GM21526 (cell line): ENCODE data around the gene TBC1D16.

Source experiments
- ATAC-seq: cut with Tn5 transposase; IDR thresholded peaks from one replicate; pipeline ENCODE4 v1.9.1; 2021; ENCODE audit warnings: moderate library complexity; ENCODE audit not compliant: unreplicated experiment, low FRiP score

TBC1D16 gene

DNA sequence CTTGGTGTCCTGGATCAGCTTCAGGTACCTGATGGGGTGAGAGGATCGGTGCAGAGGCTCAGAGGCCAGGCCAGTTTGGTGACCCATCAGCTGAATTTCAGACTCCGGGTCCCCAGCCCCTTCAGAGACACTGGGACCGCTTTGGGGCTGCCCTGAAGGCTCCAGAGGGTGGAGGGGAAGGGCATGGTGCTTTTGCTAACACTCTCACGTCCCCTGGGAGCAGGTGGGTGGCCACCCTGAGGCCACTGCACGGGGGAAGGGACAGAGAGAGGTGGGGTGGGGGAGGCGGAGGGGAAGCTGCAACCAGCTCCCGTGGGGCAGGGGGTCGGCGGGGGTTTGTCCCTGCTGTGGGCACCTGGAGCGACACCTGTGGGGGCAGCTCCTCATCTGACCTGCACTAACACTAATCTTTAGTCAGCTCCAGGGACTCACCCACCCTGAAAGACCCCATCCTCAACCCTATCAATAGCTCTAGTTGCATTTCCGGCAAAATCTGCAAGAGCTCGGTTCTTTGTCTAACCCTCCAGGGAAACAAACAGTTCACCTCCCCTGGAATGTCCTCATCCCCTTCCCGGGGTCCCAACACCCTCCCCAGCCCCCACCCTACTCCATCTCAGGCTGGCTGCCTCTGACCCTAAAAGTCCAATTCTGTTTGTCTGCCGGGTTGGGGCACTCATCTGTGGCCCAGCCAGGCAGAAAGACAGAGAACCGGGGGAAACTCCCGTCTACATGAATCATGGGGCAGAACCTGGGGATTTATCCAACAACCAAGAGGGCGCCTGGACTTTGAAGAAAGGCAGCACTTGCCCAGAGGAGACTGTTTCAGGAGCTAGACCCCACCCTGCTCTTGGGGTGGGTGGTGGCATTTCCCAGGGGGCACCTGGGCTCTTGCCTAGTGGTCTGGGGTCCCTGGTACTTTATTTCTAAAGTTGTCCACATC, 104.5 kb downstream of the TBC1D16 start:
- no peak for ATAC-seq

DNA sequence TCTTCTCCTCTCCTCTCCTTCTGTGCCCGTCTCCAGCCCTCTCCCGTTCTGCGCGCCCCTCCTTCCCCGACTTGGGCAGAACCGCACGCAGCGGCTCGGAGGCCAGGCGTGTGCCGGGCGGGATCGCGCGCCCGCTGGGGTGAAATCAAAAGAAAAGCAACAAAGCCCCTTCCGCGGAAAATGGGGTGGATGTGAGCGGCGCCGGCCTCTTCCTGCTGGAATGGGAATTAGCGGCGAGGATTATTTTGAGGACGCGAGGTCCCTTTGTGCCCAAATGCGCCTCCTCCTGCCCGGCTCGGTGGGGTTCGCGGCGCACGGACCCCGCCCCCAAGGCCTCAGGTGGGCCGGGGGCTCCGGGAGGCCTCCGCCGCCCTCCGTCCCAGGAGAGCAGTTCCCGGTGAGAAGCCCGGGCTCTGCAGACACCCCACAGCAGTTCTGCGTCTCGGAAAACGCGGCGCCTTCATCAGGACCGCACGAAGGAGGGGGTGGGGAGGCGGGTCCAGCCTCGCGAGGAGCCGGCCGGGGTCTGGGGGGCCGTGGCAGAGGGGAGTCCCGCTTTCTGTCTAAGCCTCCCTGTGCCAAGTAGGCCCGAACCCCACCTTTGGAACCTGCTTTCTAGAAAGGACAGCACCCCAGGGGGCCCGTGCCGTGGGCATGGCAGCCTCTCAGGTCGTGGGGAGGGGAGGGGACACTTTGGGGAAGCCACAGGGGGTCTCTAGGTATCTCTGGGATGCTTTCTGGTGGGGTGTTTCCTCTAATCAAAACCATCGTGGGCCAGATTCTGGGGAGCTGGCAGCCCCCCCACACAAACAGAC, 105.4 kb downstream of the TBC1D16 start:
- no peak for ATAC-seq

DNA sequence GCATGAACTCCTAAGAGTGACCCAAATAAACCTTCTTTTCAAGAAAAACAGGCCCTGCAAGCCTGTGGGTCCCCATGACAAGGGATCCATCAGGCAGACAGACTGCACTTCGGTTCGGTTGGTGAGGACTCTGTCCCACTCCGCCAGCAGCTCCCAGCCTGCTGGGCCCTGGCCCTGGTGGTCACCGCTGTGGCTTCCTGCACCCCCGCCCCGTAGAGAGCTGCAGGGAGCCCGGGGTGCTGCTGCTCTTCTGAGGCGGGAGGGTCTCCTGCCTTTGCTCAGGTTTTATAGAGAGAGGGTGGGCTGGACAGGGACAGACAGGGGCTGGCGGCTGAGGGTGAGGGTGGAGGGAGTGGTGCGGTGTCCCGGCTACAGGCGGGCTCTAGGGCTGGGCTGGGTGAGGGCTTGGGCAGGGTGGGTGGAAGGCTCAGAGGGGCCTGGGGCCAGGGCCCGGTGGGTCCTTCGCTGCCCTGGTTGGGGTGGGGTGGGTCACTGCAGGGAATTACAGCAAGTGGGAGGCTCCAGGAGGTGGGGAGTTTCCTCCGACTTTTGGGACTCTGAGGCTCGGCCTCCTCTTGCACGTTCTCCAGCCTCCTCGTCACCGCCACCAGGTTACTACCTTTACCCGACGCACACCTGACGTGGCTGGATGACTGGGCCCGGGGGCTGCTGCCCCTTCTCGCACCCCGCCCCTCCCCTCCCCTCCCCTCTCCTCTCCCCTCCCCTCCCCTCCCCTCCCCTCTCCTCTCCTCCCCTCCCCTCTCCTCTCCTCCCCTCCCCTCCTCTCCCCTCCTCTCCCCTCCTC, 106.2 kb downstream of the TBC1D16 start:
- ATAC-seq, result no peak

DNA sequence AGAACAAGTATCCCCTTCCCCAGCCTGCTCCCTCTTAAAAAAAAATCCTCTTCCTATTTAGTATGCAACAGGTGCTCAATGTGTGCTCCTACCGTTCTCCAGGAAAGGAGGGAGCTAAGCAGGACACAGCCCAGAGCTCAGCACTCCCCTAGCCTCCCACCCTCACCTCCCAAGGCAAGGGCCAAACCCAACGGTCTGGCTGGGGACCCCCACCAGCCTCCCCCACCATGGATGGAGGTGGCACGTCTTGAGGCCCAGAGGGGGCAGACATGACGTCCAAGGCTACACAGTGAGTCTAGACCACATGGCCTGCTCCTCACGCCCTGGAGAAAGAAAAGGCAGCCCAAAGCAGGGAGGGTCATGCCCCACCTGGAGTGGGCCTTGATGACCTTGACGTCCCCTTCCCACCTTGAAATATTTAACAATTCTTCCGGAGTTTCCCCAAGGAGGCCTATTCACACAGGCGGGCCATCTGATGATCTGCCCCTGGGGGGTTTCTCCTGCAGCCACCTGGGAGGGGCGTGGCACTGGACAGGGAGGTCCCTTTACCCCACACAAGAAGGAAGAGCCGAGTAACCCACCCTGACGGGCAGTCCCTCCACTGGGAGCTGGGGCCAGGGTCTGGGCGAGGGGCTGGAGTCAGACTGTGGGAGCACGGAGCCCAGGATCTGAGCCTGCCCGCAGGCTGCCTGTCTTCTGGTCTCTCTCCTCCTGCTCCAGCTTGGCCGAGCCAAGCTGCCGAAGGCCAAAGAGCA, 107.0 kb downstream of the TBC1D16 start:
- no peak for ATAC-seq

- ATAC-seq, result no peak
Measured at GRCh38 chr17:79927688-79928501, 107.8 kb downstream of the TBC1D16 start.

GRCh38 chr17:79927136-79927661, 108.5 kb downstream of the TBC1D16 start:
- no peak for ATAC-seq

DNA sequence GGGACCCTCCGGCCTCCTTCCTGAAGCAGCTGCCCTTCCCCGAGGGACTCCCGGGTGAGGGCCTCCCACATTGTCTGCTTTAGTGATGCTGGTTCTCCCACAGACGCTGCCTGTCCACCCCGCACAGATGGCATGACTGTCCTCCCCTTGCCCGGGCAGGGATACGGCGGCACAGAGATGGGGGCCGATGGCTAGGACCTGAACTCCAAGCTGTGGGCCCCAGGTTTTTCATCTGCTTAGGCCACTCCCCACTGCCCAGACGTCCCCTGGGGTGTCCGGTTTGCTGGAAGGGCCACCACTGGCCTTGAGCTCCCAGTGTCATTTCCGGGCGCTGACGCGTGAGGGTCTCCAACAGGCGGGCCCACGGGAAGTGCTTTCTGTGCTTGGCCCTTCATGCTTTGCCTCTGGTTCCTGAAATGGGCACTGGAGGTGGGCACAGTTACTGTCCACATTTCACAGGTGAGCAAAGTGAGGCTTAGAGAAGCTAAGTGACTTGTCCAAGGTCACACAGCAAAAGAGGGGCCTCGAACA, 109.0 kb downstream of the TBC1D16 start:
- ATAC-seq, result no peak

GRCh38 chr17:79926142-79926604, 109.5 kb downstream of the TBC1D16 start:
- ATAC-seq, result no peak

- ATAC-seq, result no peak
Measured at GRCh38 chr17:79925242-79925957, 110.3 kb downstream of the TBC1D16 start.

DNA sequence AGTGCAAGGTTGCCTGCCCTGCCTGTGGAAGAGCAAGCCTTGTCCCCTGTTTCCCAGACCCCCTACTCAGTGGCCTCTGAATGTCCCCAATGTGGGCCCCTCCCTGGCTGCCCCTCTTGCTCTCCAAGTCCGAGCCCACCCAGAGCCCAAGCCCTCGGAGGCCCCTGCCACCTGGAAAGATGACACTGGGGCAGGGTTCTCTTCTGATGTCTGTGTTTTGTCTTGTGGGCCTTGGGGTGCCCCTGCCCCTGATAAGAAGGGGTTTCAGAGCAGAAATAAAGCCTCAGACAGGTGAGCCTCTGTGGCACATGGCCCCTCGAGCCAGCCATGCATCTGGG, 111.1 kb downstream of the TBC1D16 start:
- no peak for ATAC-seq

GRCh38 chr17:79923974-79924638, 111.6 kb downstream of the TBC1D16 start:
- ATAC-seq, result no peak

GRCh38 chr17:79922798-79923197, 112.9 kb downstream of the TBC1D16 start:
- no peak for ATAC-seq

DNA sequence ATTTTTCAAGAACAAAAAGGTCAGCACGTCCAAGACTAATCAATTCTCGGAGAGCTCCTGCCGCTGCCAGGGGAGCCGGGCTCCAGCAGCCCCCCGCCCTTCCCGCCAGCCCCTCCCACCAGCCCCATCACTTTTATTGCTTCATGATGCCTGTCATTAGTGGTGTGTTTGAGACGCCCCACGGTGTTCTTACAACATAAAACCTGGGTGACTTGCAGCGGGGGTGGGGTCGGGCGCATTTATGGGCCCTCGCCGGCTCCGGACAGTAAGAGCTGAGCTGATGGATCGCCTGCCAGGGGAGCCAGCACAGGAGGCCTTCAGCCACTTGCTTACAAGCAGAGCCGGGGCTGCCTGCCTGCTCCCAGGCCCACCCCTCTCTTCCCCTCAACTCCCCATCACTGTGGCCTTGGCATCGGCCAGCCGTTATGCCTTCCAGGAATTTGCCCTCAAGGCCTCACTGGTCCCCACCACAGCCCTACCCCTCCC, 113.5 kb downstream of the TBC1D16 start:
- ATAC-seq, result no peak

- ATAC-seq, result no peak
Measured at GRCh38 chr17:79921411-79922115, 114.1 kb downstream of the TBC1D16 start.

DNA sequence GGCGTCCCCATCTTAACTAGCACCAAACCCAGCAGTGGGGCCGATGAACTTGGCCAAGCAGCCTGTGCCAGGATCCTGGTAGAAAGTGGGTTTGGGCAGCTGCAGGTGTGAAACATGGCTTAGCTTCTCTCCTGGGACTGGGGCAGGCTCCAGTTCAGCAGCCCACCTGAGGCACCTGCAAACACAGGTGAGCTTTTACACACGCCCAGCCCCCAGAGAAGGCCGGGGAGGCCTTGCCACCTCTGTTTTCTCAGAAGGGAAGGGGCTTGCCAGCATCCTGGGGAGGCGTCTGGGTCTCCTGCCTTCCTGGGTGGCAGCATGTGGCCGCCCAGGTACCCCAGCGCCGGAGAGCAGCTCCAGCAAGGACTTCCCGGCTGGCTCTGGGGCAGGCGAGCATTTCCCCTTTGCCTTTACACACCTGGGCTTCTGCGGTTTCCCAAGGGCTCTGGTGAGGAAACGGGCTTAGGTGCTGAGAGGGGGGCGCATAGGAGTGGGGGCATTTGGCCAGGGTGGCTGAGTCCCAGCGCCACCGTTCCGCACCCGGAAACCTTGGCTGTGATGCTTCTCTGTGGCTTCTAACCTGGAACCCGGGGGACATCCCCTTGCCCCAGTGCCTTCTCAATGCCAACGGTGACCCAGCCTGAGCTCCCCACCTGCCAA, 114.8 kb downstream of the TBC1D16 start:
- ATAC-seq, result no peak
